Measurements from ENCODE around the gene CALHM5. TPM values are rescaled to one million over a fixed set of nuclear protein-coding genes. Genes with fewer than 3 reads are reported as not detected.

The CALHM5 gene
- total and polyA plus RNA-seq, 10 of the 15 experiments (the other 5 are each of a cell fraction or from before 2014, with no cell fraction given) = not detected

GRCh38 chr6:116572162-116572561, 60.7 kb downstream of the CALHM5 start (continued):
- TF ChIP-seq NFIC (IDR thresholded peaks at IDR 0.05; ENCODE audit: low read depth, low read length) = no peak
- TF ChIP-seq SPI1 (IDR thresholded peaks at IDR 0.05; ENCODE audit: borderline replicate concordance, insufficient read depth, low read depth, low read length) = no peak
- TF ChIP-seq TAF1 (IDR thresholded peaks at IDR 0.05; ENCODE audit: borderline replicate concordance, low read depth, low read length) = no peak
- no peak for TF ChIP-seq POU2F2 (IDR thresholded peaks at IDR 0.05; ENCODE audit: borderline replicate concordance, low read depth, low read length)
- TF ChIP-seq IKZF1 (conservative IDR thresholded peaks at IDR 0.05) = no peak
- TF ChIP-seq FOXM1 (IDR thresholded peaks at IDR 0.05; ENCODE audit: low read depth, low read length) = no peak

Other genes starting within 250 kb of the CALHM5 start
Only the 7 nearest of the 9 such genes appear.
- 65.3 and 77.4 TPM in 2 replicates for gene DSE, start 140.7 kb upstream of the CALHM5 start, total RNA-seq (2014; rRNA removed)
- 62.3 and 63.9 TPM in 2 replicates for gene DSE, start 140.7 kb upstream of the CALHM5 start, total RNA-seq (2014; rRNA removed; fragmentation: Illumina TruSeq; extraction: Trizol)
- gene DSE, start 140.7 kb upstream of the CALHM5 start, total RNA-seq (2021) = 75.1 and 76.4 TPM in 2 replicates
- 12.2 and 12.6 TPM in 2 replicates for gene DSE, start 140.7 kb upstream of the CALHM5 start, polyA plus RNA-seq (2011; rRNA removed)
- 51.8 and 58.9 TPM in 2 replicates for gene DSE, start 140.7 kb upstream of the CALHM5 start, polyA plus RNA-seq (2014; fragmentation: Illumina TruSeq; extraction: Trizol)
- gene DSE, start 140.7 kb upstream of the CALHM5 start, polyA plus RNA-seq (2014; fragmentation: Nextera tagmentation; extraction: Ambion mirVana) = 10 to 100 TPM; 17.1 to 24.2 TPM
- gene DSE, start 140.7 kb upstream of the CALHM5 start, polyA plus RNA-seq (2014; rRNA removed) = 35.9 and 38.6 TPM in 2 replicates
- 10 to 100 TPM; 43.0 TPM for gene DSE, start 140.7 kb upstream of the CALHM5 start, polyA plus RNA-seq (2016; fragmentation: Nextera tagmentation; extraction: Ambion mirVana)
- 1.2 and 1.5 TPM in 2 replicates for gene CALHM6, start 50.3 kb upstream of the CALHM5 start, total RNA-seq (2014; rRNA removed)
- gene CALHM6, start 50.3 kb upstream of the CALHM5 start, total RNA-seq (2014; rRNA removed; fragmentation: Illumina TruSeq; extraction: Trizol) = 1.7 and 2.6 TPM in 2 replicates
- gene CALHM6, start 50.3 kb upstream of the CALHM5 start, total RNA-seq (2021) = 0.53 and 1.0 TPM in 2 replicates
- gene CALHM6, start 50.3 kb upstream of the CALHM5 start, polyA plus RNA-seq (2011; rRNA removed) = 0.15 and 0.48 TPM in 2 replicates
- 0.93 and 1.2 TPM in 2 replicates for gene CALHM6, start 50.3 kb upstream of the CALHM5 start, polyA plus RNA-seq (2014; fragmentation: Illumina TruSeq; extraction: Trizol)
- 1 to 10 TPM; 1.1 to 1.4 TPM for gene CALHM6, start 50.3 kb upstream of the CALHM5 start, polyA plus RNA-seq (2014; fragmentation: Nextera tagmentation; extraction: Ambion mirVana)
- gene CALHM6, start 50.3 kb upstream of the CALHM5 start, polyA plus RNA-seq (2014; rRNA removed) = 1.5 and 2.6 TPM in 2 replicates
- gene CALHM6, start 50.3 kb upstream of the CALHM5 start, polyA plus RNA-seq (2016; fragmentation: Nextera tagmentation; extraction: Ambion mirVana) = 1 to 10 TPM; 3.2 to 3.4 TPM
- gene TRAPPC3L, start 34.0 kb downstream of the CALHM5 start, total RNA-seq (2014; rRNA removed) = not detected in 2 replicates
- not detected in 2 replicates for gene TRAPPC3L, start 34.0 kb downstream of the CALHM5 start, total RNA-seq (2014; rRNA removed; fragmentation: Illumina TruSeq; extraction: Trizol)
- gene TRAPPC3L, start 34.0 kb downstream of the CALHM5 start, total RNA-seq (2021) = not detected in 2 replicates
- not detected in 2 replicates for gene TRAPPC3L, start 34.0 kb downstream of the CALHM5 start, polyA plus RNA-seq (2011; rRNA removed)
- gene TRAPPC3L, start 34.0 kb downstream of the CALHM5 start, polyA plus RNA-seq (2014; fragmentation: Illumina TruSeq; extraction: Trizol) = not detected in 2 replicates
- gene TRAPPC3L, start 34.0 kb downstream of the CALHM5 start, polyA plus RNA-seq (2014; fragmentation: Nextera tagmentation; extraction: Ambion mirVana) = not detected
- not detected in 2 replicates for gene TRAPPC3L, start 34.0 kb downstream of the CALHM5 start, polyA plus RNA-seq (2014; rRNA removed)
- not detected for gene TRAPPC3L, start 34.0 kb downstream of the CALHM5 start, polyA plus RNA-seq (2016; fragmentation: Nextera tagmentation; extraction: Ambion mirVana)
- gene CALHM4, start 42.1 kb downstream of the CALHM5 start, total RNA-seq (2014; rRNA removed) = not detected in 2 replicates
- gene CALHM4, start 42.1 kb downstream of the CALHM5 start, total RNA-seq (2014; rRNA removed; fragmentation: Illumina TruSeq; extraction: Trizol) = not detected in 2 replicates
- not detected in 2 replicates for gene CALHM4, start 42.1 kb downstream of the CALHM5 start, total RNA-seq (2021)
- not detected in 2 replicates for gene CALHM4, start 42.1 kb downstream of the CALHM5 start, polyA plus RNA-seq (2011; rRNA removed)
- not detected in 2 replicates for gene CALHM4, start 42.1 kb downstream of the CALHM5 start, polyA plus RNA-seq (2014; fragmentation: Illumina TruSeq; extraction: Trizol)
- not detected for gene CALHM4, start 42.1 kb downstream of the CALHM5 start, polyA plus RNA-seq (2014; fragmentation: Nextera tagmentation; extraction: Ambion mirVana)
- not detected in 2 replicates for gene CALHM4, start 42.1 kb downstream of the CALHM5 start, polyA plus RNA-seq (2014; rRNA removed)
- not detected for gene CALHM4, start 42.1 kb downstream of the CALHM5 start, polyA plus RNA-seq (2016; fragmentation: Nextera tagmentation; extraction: Ambion mirVana)
- gene RWDD1, start 59.9 kb downstream of the CALHM5 start, total RNA-seq (2014; rRNA removed) = 44.6 and 49.9 TPM in 2 replicates
- 74.1 and 74.3 TPM in 2 replicates for gene RWDD1, start 59.9 kb downstream of the CALHM5 start, total RNA-seq (2014; rRNA removed; fragmentation: Illumina TruSeq; extraction: Trizol)
- 42.6 and 45.5 TPM in 2 replicates for gene RWDD1, start 59.9 kb downstream of the CALHM5 start, total RNA-seq (2021)
- gene RWDD1, start 59.9 kb downstream of the CALHM5 start, polyA plus RNA-seq (2011; rRNA removed) = 47.8 and 70.2 TPM in 2 replicates
- 94.8 and 107 TPM in 2 replicates for gene RWDD1, start 59.9 kb downstream of the CALHM5 start, polyA plus RNA-seq (2014; fragmentation: Illumina TruSeq; extraction: Trizol)
- gene RWDD1, start 59.9 kb downstream of the CALHM5 start, polyA plus RNA-seq (2014; fragmentation: Nextera tagmentation; extraction: Ambion mirVana) = 10 to 100 TPM; 57.2 to 87.9 TPM
- gene RWDD1, start 59.9 kb downstream of the CALHM5 start, polyA plus RNA-seq (2014; rRNA removed) = 28.4 and 40.1 TPM in 2 replicates
- gene RWDD1, start 59.9 kb downstream of the CALHM5 start, polyA plus RNA-seq (2016; fragmentation: Nextera tagmentation; extraction: Ambion mirVana) = 100 to 1,000 TPM in 1 of 2 experiments, 10 to 100 TPM in 1; 96.5 to 107 TPM
- gene RSPH4A, start 104.8 kb downstream of the CALHM5 start, total RNA-seq (2014; rRNA removed) = 0.23 and 0.27 TPM in 2 replicates
- 0.22 and 0.28 TPM in 2 replicates for gene RSPH4A, start 104.8 kb downstream of the CALHM5 start, total RNA-seq (2014; rRNA removed; fragmentation: Illumina TruSeq; extraction: Trizol)
- 0.13 and 0.28 TPM in 2 replicates for gene RSPH4A, start 104.8 kb downstream of the CALHM5 start, total RNA-seq (2021)
- gene RSPH4A, start 104.8 kb downstream of the CALHM5 start, polyA plus RNA-seq (2011; rRNA removed) = 0.08 and 0.10 TPM in 2 replicates
- gene RSPH4A, start 104.8 kb downstream of the CALHM5 start, polyA plus RNA-seq (2014; fragmentation: Illumina TruSeq; extraction: Trizol) = 0.16 and 0.21 TPM in 2 replicates
- under 1 TPM; 0.07 to 0.23 TPM for gene RSPH4A, start 104.8 kb downstream of the CALHM5 start, polyA plus RNA-seq (2014; fragmentation: Nextera tagmentation; extraction: Ambion mirVana)
- gene RSPH4A, start 104.8 kb downstream of the CALHM5 start, polyA plus RNA-seq (2014; rRNA removed) = 0.08 and 0.23 TPM in 2 replicates
- under 1 TPM in 1 of 2 experiments, not detected in 1; 0.09 TPM for gene RSPH4A, start 104.8 kb downstream of the CALHM5 start, polyA plus RNA-seq (2016; fragmentation: Nextera tagmentation; extraction: Ambion mirVana)
- 16.5 and 20.8 TPM in 2 replicates for gene ZUP1, start 157.1 kb downstream of the CALHM5 start, total RNA-seq (2014; rRNA removed)
- gene ZUP1, start 157.1 kb downstream of the CALHM5 start, total RNA-seq (2014; rRNA removed; fragmentation: Illumina TruSeq; extraction: Trizol) = 27.0 TPM in 2 replicates
- gene ZUP1, start 157.1 kb downstream of the CALHM5 start, total RNA-seq (2021) = 15.5 and 16.5 TPM in 2 replicates
- gene ZUP1, start 157.1 kb downstream of the CALHM5 start, polyA plus RNA-seq (2011; rRNA removed) = 24.1 and 41.6 TPM in 2 replicates
- 22.6 and 33.5 TPM in 2 replicates for gene ZUP1, start 157.1 kb downstream of the CALHM5 start, polyA plus RNA-seq (2014; fragmentation: Illumina TruSeq; extraction: Trizol)
- gene ZUP1, start 157.1 kb downstream of the CALHM5 start, polyA plus RNA-seq (2014; fragmentation: Nextera tagmentation; extraction: Ambion mirVana) = 10 to 100 TPM in 1 of 2 experiments, 1 to 10 TPM in 1; 10.0 to 16.4 TPM
- 13.1 and 14.4 TPM in 2 replicates for gene ZUP1, start 157.1 kb downstream of the CALHM5 start, polyA plus RNA-seq (2014; rRNA removed)
- gene ZUP1, start 157.1 kb downstream of the CALHM5 start, polyA plus RNA-seq (2016; fragmentation: Nextera tagmentation; extraction: Ambion mirVana) = 10 to 100 TPM; 19.6 to 19.8 TPM